Common myeloid progenitor, CD34-positive (primary cell): Measurements from ENCODE around the gene MUC4.

Experiments
- CTCF ChIA-PET: fragments of 350-600 bp; sonication (Branson Sonifier 250); formaldehyde crosslinking; loops from one replicate; lab custom pipeline; 2021; ENCODE audit warnings: antibody characterized with exemption; lab: Charles Lee
- POLR2A ChIA-PET: fragments of 350-600 bp; sonication (Branson Sonifier 250); formaldehyde crosslinking; loops from one replicate; lab custom pipeline; 2021; ENCODE audit warnings: antibody characterized with exemption; lab: Charles Lee
- DNase-seq, 3 donors: peaks; one replicate each; pipeline versions ENCODE4 v3.0.0 to v3.0.0-alpha.2; 2013
- H3K27ac ChIP-seq, 2 experiments: 1 replicate in 1 of 2; 2 replicates in 1 of 2; pipeline ENCODE4 v1.7.0; 2013; ENCODE audit warnings: inconsistent platforms in 2 of 2, low read length in 2 of 2, mild to moderate bottlenecking in 2 of 2, low read depth in 1 of 2, moderate library complexity in 1 of 2; ENCODE audit not compliant: severe bottlenecking in 2 of 2, insufficient read depth in 1 of 2, poor library complexity in 1 of 2
- H3K27me3 ChIP-seq, 5 experiments: replicated peaks in 2 of 5; 1 replicate in 3 of 5; 2 replicates in 2 of 5; pipeline versions ENCODE4 v1.6.1 to v1.7.0; 2013; ENCODE audit warnings: low read length in 4 of 5, mild to moderate bottlenecking in 2 of 5, moderate library complexity in 2 of 5, inconsistent platforms in 1 of 5; ENCODE audit not compliant: insufficient read depth in 5 of 5, control insufficient read depth in 4 of 5
- H3K36me3 ChIP-seq, 4 experiments: 1 replicate in 2 of 4; 2 replicates in 2 of 4; pipeline versions ENCODE4 v1.6.1 to v1.7.0; 2013; ENCODE audit warnings: low read length in 3 of 4, control low read depth in 1 of 4, mild to moderate bottlenecking in 1 of 4; ENCODE audit not compliant: control insufficient read depth in 4 of 4, insufficient read depth in 4 of 4
- H3K4me1 ChIP-seq, 4 experiments: 1 replicate in 3 of 4; 2 replicates in 1 of 4; pipeline versions ENCODE4 v1.6.1 to v1.7.1; 2013; ENCODE audit warnings: low read length in 3 of 4, mild to moderate bottlenecking in 3 of 4, control low read depth in 1 of 4, inconsistent platforms in 1 of 4, moderate library complexity in 1 of 4; ENCODE audit not compliant: control insufficient read depth in 4 of 4, insufficient read depth in 4 of 4; ENCODE audit errors: control extremely low read depth in 1 of 4
- H3K4me3 ChIP-seq, 7 experiments: 1 replicate in 4 of 7; 2 replicates in 3 of 7; pipeline versions ENCODE4 v1.5.1 to v1.7.0; 2013; ENCODE audit warnings: mild to moderate bottlenecking in 7 of 7, low read length in 6 of 7, moderate library complexity in 6 of 7, inconsistent platforms in 2 of 7, low read depth in 2 of 7, control low read depth in 1 of 7; ENCODE audit not compliant: insufficient read depth in 4 of 7, control insufficient read depth in 1 of 7; ENCODE audit errors: extremely low read depth in 1 of 7
- H3K9me3 ChIP-seq, 5 experiments: 1 replicate in 4 of 5; 2 replicates in 1 of 5; pipeline versions ENCODE4 v1.6.1 to v1.7.1; 2013; ENCODE audit warnings: low read length in 4 of 5, mild to moderate bottlenecking in 2 of 5, inconsistent platforms in 1 of 5, low read depth in 1 of 5, moderate library complexity in 1 of 5; ENCODE audit not compliant: control insufficient read depth in 4 of 5, insufficient read depth in 2 of 5; ENCODE audit errors: control extremely low read depth in 1 of 5
- WGBS: methylation state at CpG from one replicate; pipeline ENCODE4 v1.1.5; 2013; ENCODE audit not compliant: insufficient coverage; 5-methylcytosine and 5-hydroxymethylcytosine counted together

The MUC4 gene

DNA sequence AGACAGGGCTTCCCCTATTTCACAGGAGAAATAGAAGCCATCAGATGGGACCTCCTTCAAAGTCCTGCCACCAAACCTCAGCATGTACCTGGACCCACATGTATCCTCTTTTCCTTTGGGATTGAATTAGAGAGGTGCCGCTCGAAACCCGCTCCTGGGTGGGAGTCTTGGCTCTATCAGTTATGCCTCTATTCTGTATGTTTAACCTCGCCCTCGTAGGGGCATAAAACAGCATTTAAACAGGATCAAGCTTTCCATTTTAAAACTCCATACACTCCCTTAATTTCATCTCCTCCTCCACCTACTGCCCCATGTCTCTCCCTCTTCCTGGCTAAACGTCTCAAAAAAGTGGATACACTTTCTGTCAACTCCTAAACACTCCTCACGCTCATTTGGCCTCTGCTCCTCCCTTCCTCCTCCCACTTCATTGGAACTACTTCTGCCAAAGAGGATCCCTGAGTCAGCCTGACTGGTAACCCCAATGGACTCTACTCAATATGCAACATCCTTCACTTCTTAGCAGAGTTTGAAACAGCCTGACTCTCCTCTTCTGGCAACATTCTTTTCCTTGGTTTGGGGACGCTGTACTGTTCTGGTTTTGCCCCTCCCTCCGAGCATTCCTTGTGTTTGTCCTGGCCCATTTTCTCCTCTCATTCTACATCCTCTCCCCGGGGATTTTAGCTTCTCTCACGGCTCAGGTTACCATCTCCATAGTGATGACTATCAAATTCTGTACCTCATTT lies 114.0 kb downstream of the MUC4 start:
- Histone ChIP-seq H3K27me3 (no peaks in the 10 kb centered on the region), H3K4me3 (no peak overlapping the region), H3K4me1 (no peaks in the 10 kb centered on the region), H3K36me3 (peaks cover 0 to 41% (median 10%) of the 10 kb centered on the region in 4 experiments), H3K27ac (no peak overlapping the region), H3K9me3 (no peaks in the 10 kb centered on the region)
- CTCF ChIA-PET: interaction anchor here (1.3 kb wide), 1 partner anchor 94 kb away, joined by 3 read pairs; no protein-coding TSS in a partner anchor
- no peak for DNase-seq
- 88% methylated on average over 10 of the region's 11 CpGs for WGBS
- POLR2A ChIA-PET: no interaction called here
